Activated T-helper 9 cell treated with anti-CD3 and anti-CD28 coated beads, Interleukin-2, amount 50 U/mL, for 16 hours (primary cell): ENCODE results near the gene MYH9.
"Not testable (repeated sequence)": the region's sequence is repeated elsewhere in the genome, so short reads cannot be mapped to it uniquely, and the experiment has no call there.

Experiments
- DNase-seq: peaks from one replicate; pipeline ENCODE4 v3.0.0-alpha.2; 2020; ENCODE audit warnings: low read depth

Gene MYH9

DNA sequence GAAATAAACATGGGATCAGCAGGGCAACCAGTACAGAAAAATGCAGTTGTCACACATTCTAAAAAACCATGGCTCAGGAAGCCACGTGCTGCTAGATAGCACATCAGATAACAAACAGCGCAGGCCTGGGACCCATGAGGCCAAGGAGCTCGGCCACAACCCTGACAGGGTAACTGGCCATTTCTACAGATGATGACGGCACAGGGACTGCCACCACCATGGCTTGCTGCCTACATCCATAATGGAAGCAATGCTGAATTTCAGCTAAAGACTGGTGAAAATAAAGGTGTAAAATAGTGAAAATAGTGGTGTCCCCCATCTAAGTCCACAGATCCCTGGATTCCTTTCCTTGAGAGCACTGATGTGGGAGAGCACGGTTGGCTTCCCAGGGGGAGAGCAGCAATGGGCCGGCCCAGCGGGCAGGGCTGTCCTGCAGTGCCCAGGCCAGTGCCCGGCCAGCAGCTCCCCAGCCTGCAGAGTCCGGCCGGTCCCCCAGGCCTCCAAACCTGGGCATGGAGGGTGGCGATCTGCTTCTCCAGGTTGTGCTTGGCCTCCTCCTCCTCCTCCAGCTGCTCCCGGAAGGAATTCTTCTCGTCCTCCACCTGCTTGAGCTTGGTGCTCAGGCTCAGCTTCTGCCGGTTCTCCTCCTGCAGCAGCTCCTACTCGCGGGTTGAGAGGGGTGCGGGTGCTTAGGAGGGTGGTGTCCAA, 94.8 kb downstream of the MYH9 start:
- no peak for DNase-seq

- no peak for DNase-seq
Observed at GRCh38 chr22:36291831-36292740, 95.7 kb downstream of the MYH9 start.

DNA sequence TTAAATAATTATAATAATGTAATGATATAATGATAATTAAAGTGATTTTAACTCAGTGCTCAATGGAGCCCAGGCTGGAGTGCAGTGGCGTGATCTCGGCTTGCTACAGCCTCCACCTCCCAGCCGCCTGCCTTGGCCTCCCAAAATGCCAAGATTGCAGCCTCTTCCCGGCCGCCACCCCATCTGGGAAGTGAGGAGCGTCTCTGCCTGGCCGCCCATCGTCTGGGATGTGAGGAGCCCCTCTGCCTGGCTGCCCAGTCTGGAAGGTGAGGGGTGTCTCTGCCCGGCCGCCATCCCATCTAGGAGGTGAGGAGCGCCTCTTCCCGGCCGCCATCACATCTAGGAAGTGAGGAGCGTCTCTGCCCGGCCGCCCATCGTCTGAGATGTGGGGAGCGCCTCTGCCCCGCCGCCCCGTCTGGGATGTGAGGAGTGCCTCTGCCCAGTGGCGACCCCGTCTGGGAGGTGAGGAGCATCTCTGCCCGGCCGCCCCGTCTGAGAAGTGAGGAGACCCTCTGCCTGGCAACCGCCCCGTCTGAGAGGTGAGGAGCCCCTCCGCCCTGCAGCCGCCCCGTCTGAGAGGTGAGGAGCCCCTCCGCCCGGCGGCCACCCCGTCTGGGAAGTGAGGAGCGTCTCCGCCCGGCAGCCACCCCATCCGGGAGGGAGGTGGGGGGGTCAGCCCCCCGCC, 97.2 kb downstream of the MYH9 start:
- not testable (repeated sequence) for DNase-seq

GRCh38 chr22:36289948-36290371, 97.8 kb downstream of the MYH9 start:
- not testable (repeated sequence) for DNase-seq

DNA sequence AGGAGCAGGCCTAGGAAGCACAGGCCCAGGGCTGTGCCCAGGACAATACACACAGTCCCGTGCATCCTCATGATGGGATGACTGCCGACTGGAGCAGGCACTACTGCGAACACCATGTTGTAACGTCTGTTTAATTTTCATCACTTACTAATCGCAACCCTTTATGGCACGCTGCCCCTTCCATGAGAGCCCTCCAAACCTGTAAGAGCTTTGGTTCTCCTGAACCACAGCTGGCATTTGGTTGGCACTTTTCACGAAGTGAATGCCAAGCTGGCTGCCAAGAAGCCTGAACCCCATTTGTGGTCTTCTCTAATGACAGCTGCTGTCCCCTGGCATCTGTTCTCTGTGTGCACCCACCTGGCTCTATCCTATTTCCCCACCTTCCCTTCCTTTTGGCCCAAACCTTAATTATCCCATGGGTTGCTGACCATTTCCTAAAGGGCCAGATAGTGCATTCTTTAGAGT, 98.3 kb downstream of the MYH9 start:
- DNase-seq, result no peak

GRCh38 chr22:36288571-36289405, 99.0 kb downstream of the MYH9 start:
- no peak for DNase-seq

DNA sequence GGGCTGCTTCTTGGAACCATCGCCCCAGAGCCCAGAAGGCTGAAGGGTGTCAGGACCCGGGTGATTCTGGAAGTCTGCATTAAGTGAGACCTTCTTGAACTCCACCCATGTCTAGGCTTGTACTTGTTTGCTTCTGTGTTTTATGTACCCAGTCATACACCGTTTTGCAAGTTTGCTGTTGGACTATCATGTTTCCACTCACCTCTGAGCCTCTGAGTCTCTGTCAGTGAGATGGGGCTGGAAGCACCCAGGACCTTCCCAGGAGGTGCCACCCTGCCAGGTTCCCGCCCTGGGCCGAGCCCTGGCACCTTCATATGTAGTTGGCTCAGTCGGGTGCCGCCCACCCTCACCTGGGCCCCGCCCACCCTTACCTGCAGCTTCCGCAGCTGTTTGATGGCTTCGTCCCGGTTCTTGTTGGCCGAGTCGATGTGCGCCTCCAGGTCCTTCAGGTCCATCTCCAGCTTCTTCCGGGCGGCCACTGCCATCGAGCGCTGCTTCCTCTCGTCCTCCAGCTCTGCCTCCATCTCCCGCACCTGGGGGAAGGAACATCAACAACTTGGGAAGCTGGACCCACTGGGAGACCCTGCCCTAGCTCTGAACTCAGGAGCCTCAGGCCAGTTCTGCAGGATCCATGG, 99.8 kb downstream of the MYH9 start:
- no peak for DNase-seq

GRCh38 chr22:36286096-36286957, 101.4 kb downstream of the MYH9 start:
- DNase-seq, result peak; percentile 48

- DNase-seq, result no peak
Observed at GRCh38 chr22:36285545-36285944, 102.2 kb downstream of the MYH9 start.

GRCh38 chr22:36285017-36285416, 102.8 kb downstream of the MYH9 start:
- no peak for DNase-seq

DNA sequence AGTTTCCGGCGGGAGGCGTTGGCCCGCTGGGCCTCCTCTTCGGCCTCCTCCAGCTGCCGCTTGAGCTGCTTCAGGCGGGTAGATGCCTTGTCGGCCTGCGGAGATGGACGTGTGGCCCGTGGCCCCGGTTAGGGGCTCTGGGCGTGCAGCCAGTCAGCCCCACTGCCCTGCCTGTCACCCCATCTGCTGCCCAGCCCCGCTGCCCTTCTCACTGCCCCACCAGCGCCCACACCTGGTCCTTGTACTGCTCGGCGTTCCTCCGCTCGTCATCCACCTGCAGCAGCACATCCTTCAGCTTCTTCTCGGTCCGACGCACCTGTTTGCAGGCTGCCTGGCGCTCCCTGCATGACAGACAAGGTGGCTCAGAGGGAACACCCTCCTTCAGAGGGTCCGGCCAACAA, 103.6 kb downstream of the MYH9 start:
- no peak for DNase-seq

DNA sequence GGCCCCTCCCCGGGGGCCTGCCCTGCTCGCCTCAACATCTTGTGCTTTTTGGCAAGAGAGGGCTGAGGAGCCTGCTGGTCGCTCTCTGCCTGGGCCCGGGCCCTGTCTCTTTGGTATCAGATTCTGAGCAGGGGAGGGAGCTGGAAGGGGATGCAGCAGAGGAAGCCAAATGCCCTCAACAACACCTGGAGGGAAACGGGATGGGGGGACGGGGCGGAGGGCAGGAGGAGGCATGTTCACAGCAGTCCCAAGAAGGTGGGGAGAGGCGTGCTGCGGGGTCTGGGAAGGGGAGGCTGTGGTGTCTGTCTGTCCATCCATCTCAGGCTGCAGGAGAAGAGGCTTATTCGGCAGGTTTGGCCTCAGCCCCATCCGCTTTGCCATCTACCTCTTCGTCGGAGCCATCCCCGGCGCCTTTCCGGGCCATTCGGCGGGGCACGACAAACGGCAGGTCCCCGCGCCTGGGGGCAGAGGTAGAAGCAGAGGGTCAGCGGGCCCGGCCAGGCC, 105.4 kb downstream of the MYH9 start:
- DNase-seq, result no peak

- DNase-seq, result no peak
Observed at GRCh38 chr22:36281781-36282327, 105.9 kb downstream of the MYH9 start.

DNA sequence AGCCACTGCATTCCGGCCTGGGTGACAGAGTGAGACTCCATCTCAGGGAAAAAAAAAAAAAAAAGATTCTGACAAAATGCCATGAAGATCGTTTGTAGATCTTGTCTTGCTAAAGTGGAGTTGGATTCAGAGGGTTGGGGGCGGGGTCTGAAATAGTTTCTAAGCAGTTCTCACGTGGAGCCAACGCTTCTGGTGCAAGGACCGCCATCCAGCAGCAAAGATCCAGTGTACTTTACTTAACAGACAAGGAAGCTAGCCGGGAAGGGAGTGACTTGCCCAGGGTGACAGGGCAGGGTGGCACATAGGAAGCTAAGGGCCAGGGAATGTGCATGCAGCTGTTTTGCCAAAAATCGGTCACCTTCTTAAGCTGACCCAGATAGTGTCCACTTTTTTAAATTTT, 107.4 kb downstream of the MYH9 start:
- DNase-seq, result no peak

DNA sequence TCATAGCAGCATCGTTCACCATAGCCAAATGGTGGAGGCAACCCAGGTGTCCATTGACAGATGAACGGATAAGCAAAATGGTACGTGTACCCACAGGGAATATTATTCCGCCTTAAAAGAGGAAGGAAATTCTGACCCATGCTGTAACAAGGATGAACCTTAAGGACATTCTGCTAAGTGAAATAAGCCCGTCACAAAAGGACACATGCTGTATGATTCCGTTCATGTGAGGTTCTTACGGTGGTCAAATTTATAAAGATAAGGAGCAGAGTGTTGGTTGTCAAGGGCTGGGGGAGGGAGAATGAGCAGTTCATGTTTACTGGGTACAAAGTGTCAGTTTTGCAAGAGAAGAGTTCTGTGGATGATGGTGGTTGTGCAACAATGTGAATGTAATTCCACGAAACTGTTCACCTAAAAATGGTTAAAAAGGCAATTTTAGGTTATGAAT, 108.5 kb downstream of the MYH9 start:
- DNase-seq, result no peak

GRCh38 chr22:36277482-36278291, 110.1 kb downstream of the MYH9 start:
- DNase-seq, result peak; percentile 53

DNA sequence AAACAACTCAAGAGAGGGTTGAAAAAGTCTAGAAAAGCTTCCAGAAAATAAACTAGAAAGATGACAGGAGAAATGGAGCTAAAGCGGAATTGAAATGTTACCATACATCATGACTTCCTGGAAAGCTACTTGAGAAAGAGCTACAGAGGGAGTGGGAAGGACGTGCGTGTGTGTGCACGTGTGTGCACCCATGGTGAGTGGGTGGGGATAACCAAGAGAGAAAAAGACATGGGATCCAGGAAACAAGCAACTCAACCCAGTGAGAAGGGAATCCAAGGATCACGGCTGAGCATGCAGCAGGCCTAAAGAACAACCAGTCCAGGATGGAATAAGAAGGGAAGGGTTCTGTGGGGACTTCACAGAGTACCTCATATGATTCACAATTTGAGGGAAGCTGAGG, 113.2 kb downstream of the MYH9 start:
- DNase-seq, result no peak

DNA sequence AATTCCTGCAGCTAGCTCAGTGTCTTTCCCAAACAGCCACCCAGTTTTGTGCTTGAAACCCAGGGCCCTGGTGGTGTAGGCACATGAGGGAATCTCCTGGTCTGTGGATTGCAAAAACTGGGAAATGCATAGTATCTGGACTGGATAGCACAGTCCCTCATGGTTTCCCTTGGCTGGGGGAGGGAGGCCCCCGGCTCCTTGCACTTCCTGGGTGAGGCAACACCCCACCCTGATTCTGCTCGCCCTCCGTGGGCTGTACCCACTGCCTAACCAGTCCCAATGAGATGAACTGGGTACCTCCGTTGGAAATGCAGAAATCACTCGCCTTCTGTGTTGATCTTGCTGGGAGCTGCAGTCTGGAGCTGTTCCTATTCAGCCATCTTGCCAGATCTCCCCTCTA, 115.8 kb downstream of the MYH9 start:
- DNase-seq, result not testable (repeated sequence)

GRCh38 chr22:36271231-36271630, 116.5 kb downstream of the MYH9 start:
- DNase-seq, result not testable (repeated sequence)
